Endothelial cell of umbilical vein (primary cell): ENCODE data around the gene CLCN2. TPM values are rescaled to one million over a fixed set of nuclear protein-coding genes. Genes with fewer than 3 reads are reported as not detected.

Experiments
- BruUV-seq: library from RNA; stranded (reverse); fragments of 400-500 nt; replicated peaks from 2 replicates; lab custom pipeline; 2021; lab: Mats Ljungman, UMichigan
- CTCF ChIA-PET: fragments of 300-600, 350-600 bp; sonication (Branson Sonifier 250); formaldehyde crosslinking; loops from one replicate; lab custom pipeline; 2021; ENCODE audit warnings: antibody characterized with exemption, inconsistent platforms; lab: Charles Lee
- POLR2A ChIA-PET: fragments of 300-600, 350-600 bp; sonication (Branson Sonifier 250); formaldehyde crosslinking; loops from one replicate; lab custom pipeline; 2021; ENCODE audit warnings: antibody characterized with exemption, inconsistent platforms; lab: Charles Lee
- DNase-seq: peaks from one replicate; pipeline ENCODE4 v3.0.0-alpha.2; 2011; ENCODE audit warnings: low read depth, low spot score
- FAIRE-seq: peaks from 2 replicates; lab custom pipeline; 2011; peaks lifted over from hg19 to GRCh38; lab: Jason Lieb, UNC
- H2AFZ ChIP-seq: 2 replicates; pipeline ENCODE4 v1.6.0; 2012; ENCODE audit warnings: low read depth, low read length, control low read depth, inconsistent platforms
- H3K27ac ChIP-seq: 2 replicates; pipeline ENCODE4 v1.5.1; 2011; ENCODE audit warnings: low read depth, mild to moderate bottlenecking, control low read depth, low read length, moderate library complexity; ENCODE audit not compliant: insufficient read depth
- H3K27me3 ChIP-seq, 2 experiments: 2 replicates each; pipeline versions ENCODE4 v1.6.0 to v1.6.1; 2011; ENCODE audit warnings: low read length in 2 of 2, mixed read lengths in 1 of 2; ENCODE audit not compliant: control insufficient read depth in 2 of 2, insufficient read depth in 2 of 2
- H3K36me3 ChIP-seq, 2 experiments: 2 replicates in 1 of 2; 3 replicates in 1 of 2; pipeline ENCODE4 v1.5.1; 2011; ENCODE audit warnings: low read length in 2 of 2, mild to moderate bottlenecking in 1 of 2, moderate library complexity in 1 of 2; ENCODE audit not compliant: control insufficient read depth in 2 of 2, insufficient read depth in 2 of 2; ENCODE audit errors: extremely low read depth in 1 of 2
- H3K4me1 ChIP-seq: 3 replicates; pipeline ENCODE4 v1.5.1; 2011; ENCODE audit warnings: mild to moderate bottlenecking, low read length; ENCODE audit not compliant: control insufficient read depth, insufficient read depth; ENCODE audit errors: extremely low read depth
- H3K4me2 ChIP-seq: 2 replicates; pipeline ENCODE4 v1.6.1; 2011; ENCODE audit warnings: low read length, control low read depth, mixed read lengths; ENCODE audit not compliant: insufficient read depth
- H3K4me3 ChIP-seq, 3 experiments: fragments of 200-600 bp in 1 of 3; sonication (generic), shearing (Covaris generic) in 1 of 3; replicated peaks in 1 of 3; 2 replicates each; pipeline ENCODE4 v1.5.1; 2011 to 2016; ENCODE audit warnings: control low read depth in 3 of 3, low read length in 3 of 3, mild to moderate bottlenecking in 2 of 3, inconsistent platforms in 1 of 3, low read depth in 1 of 3, moderate library complexity in 1 of 3; ENCODE audit not compliant: insufficient read depth in 1 of 3
- H3K79me2 ChIP-seq: 2 replicates; pipeline ENCODE4 v1.6.0; 2012; ENCODE audit warnings: low read length, inconsistent platforms; ENCODE audit not compliant: control insufficient read depth, insufficient read depth
- H3K9ac ChIP-seq: replicated peaks from 2 replicates; pipeline ENCODE3; 2011; ENCODE audit warnings: low read length, control low read depth; ENCODE audit not compliant: insufficient read depth; ENCODE audit errors: extremely low read depth
- H3K9me1 ChIP-seq: replicated peaks from 3 replicates; pipeline ENCODE4 v1.6.0; 2011; ENCODE audit warnings: mild to moderate bottlenecking, low read length; ENCODE audit not compliant: control insufficient read depth, insufficient read depth; ENCODE audit errors: extremely low read depth
- H3K9me3 ChIP-seq: replicated peaks from 2 replicates; pipeline ENCODE4 v1.5.1; 2012; ENCODE audit warnings: low read length, inconsistent platforms; ENCODE audit not compliant: control insufficient read depth, insufficient read depth
- H4K20me1 ChIP-seq: replicated peaks from 2 replicates; pipeline ENCODE3; 2011; ENCODE audit warnings: mild to moderate bottlenecking, low read length; ENCODE audit not compliant: control insufficient read depth, insufficient read depth; ENCODE audit errors: extremely low read depth
- EZH2 ChIP-seq: IDR thresholded peaks from 2 replicates; pipeline ENCODE4 v1.6.1; 2012; ENCODE audit warnings: borderline replicate concordance, low read depth, mild to moderate bottlenecking, moderate library complexity, low read length, inconsistent platforms; ENCODE audit not compliant: severe bottlenecking
- MYC ChIP-seq: IDR thresholded peaks from one replicate; pipeline ENCODE4 v1.6.1; 2011; ENCODE audit warnings: mild to moderate bottlenecking, low read depth, low read length
- POLR2A ChIP-seq: IDR thresholded peaks from 2 replicates; pipeline ENCODE4 v1.6.1; 2012; ENCODE audit warnings: low read depth, mild to moderate bottlenecking, control low read depth, low read length
- POLR2AphosphoS5 ChIP-seq: IDR thresholded peaks from 2 replicates; pipeline ENCODE4 v1.6.1; 2012; ENCODE audit warnings: low read depth, mild to moderate bottlenecking, control low read depth, low read length, moderate library complexity; ENCODE audit not compliant: insufficient read depth
- dilution Hi-C: fragments of 300-500 bp; cut with MboI; formaldehyde crosslinking; loops from one replicate; pipeline ENCODE4 v1.15.0; 2019; ENCODE audit warnings: low sequenced_read_pairs; ENCODE audit not compliant: extremely low pct_ligation_motif_present
- intact Hi-C: fragments of 100-400 bp; cut with micrococcal nuclease; formaldehyde crosslinking; loops from one replicate; pipeline ENCODE4 v1.10.0; 2022
- polyA plus RNA-seq, 4 experiments: library from polyadenylated mRNA; depleted of rRNA in 3 of 4; stranded (reverse) in 3 of 4; unstranded in 1 of 4; fragments of >200 nt; gene quantifications; 2 replicates each; pipeline versions ENCODE4 v1.2.1 to v1.2.3, GENCODE V29; 2011 to 2012; ENCODE audit warnings: missing spikeins in 1 of 4
- total RNA-seq: library from RNA; stranded (reverse); gene quantifications from 2 replicates; pipeline ENCODE4 v1.2.3, GENCODE V29; 2021
- TF ChIP-seq, protein P1 (sequence below): IDR thresholded peaks from 2 replicates; pipeline ENCODE4 v1.6.1; 2011; ENCODE audit not compliant: insufficient read depth, insufficient read length
- TF ChIP-seq, protein P2 (sequence below), 2 donors: IDR thresholded peaks; 1 replicate in 1 of 2; 2 replicates in 1 of 2; pipeline ENCODE4 v1.5.1; 2011; ENCODE audit warnings: low read length in 2 of 2, mild to moderate bottlenecking in 2 of 2, moderate library complexity in 2 of 2, control low read depth in 1 of 2, inconsistent platforms in 1 of 2, low read depth in 1 of 2; ENCODE audit not compliant: insufficient read depth in 1 of 2; ENCODE audit errors: extremely low read depth in 1 of 2

Gene CLCN2
- total and polyA plus RNA-seq, 2 donors (not counting 3 experiments of a cell fraction or from before 2014, with no cell fraction given): 3.5 to 6.5 TPM

DNA sequence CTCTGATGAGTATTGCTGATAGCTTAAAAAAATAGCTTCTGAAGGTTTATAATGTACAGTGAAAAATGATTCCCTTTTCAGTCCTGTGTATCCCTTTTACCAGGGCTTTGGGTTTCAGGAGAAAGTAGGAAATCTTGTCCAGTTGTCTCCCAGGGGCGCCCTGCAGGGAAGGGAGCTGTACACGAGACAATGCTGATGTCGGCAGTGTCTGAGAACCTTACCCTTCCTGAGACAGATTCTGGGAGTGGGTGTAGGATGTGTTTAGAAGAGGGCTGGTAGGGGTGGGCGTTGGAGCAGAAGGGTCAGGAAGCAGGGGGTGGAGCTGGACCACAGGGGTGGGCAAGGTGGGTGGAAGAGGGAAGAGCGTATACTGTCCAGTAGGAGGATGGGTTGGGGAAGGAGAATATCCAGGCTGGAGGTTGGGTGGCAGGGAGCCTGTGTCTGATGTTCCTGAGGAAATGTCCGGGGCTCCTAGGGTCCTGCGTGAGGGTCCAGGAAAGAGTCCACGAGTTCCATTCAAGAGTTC is 11.0 kb upstream of the CLCN2 start:
- DNase-seq (no peak), FAIRE-seq (no peak)
- dilution Hi-C loops (no loop called here), intact Hi-C loops (loop anchor here (10.0 kb wide), 1 partner anchor 402 kb away; no protein-coding TSS in a partner anchor)
- H3K9me1 ChIP-seq: no peaks in the 10 kb centered on the region
- no peak overlapping the region for H3K4me2 ChIP-seq
- H3K27me3 ChIP-seq: peaks cover 9 to 10% of the 10 kb centered on the region in 2 experiments
- H3K9me3 ChIP-seq: no peaks in the 10 kb centered on the region
- ChIA-PET CTCF (interaction anchor here (0.7 to 10.1 kb wide), 28 partner anchors 8 to 189 kb away, joined by 3 to 266 read pairs (median 9); partner anchors contain the start of genes CHRD, CLCN2, EPHB3 and POLR2H), POLR2A (interaction anchor here (1.5 kb wide), 1 partner anchor 141 kb away, joined by 4 read pairs; no protein-coding TSS in a partner anchor)
- H3K9ac ChIP-seq: no peak overlapping the region
- no peak for TF ChIP-seq POLR2A
- no peak for TF ChIP-seq EZH2
- TF ChIP-seq, protein P1, sequence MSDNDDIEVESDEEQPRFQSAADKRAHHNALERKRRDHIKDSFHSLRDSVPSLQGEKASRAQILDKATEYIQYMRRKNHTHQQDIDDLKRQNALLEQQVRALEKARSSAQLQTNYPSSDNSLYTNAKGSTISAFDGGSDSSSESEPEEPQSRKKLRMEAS: no peak
- no peak for TF ChIP-seq POLR2AphosphoS5
- TF ChIP-seq, protein P2, sequence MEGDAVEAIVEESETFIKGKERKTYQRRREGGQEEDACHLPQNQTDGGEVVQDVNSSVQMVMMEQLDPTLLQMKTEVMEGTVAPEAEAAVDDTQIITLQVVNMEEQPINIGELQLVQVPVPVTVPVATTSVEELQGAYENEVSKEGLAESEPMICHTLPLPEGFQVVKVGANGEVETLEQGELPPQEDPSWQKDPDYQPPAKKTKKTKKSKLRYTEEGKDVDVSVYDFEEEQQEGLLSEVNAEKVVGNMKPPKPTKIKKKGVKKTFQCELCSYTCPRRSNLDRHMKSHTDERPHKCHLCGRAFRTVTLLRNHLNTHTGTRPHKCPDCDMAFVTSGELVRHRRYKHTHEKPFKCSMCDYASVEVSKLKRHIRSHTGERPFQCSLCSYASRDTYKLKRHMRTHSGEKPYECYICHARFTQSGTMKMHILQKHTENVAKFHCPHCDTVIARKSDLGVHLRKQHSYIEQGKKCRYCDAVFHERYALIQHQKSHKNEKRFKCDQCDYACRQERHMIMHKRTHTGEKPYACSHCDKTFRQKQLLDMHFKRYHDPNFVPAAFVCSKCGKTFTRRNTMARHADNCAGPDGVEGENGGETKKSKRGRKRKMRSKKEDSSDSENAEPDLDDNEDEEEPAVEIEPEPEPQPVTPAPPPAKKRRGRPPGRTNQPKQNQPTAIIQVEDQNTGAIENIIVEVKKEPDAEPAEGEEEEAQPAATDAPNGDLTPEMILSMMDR (IDR thresholded peaks at IDR 0.05; ENCODE audit: extremely low read depth in 1 of 2, insufficient read depth in 1 of 2, low read depth in 1 of 2, low read length in 2 of 2): no peak
- no peak for TF ChIP-seq MYC
- H3K27ac ChIP-seq: no peak overlapping the region
- peaks cover 33% of the 10 kb centered on the region for H3K4me1 ChIP-seq
- H3K36me3 ChIP-seq: peaks cover 2 to 5% of the 10 kb centered on the region in 2 experiments
- no peaks in the 10 kb centered on the region for H3K79me2 ChIP-seq
- no TSS peak for BruUV-seq
- no peak overlapping the region for H3K4me3 ChIP-seq
- H2AFZ ChIP-seq: no peak overlapping the region
- H4K20me1 ChIP-seq: no peaks in the 10 kb centered on the region
